Testis (tissue), 2 donors: Measurements from ENCODE around the gene PEX5.

Experiments used
- CTCF ChIP-seq, 3 experiments: fragments of 450-650 bp in 2 of 3; fragments of 200-600 bp in 1 of 3; sonication (generic) in 1 of 3; IDR thresholded peaks; one replicate each; pipeline ENCODE4 v1.5.1; 2016 to 2019; ENCODE audit warnings: antibody characterized with exemption in 3 of 3, mild to moderate bottlenecking in 2 of 3, moderate library complexity in 1 of 3
- POLR2A ChIP-seq: fragments of 450-650 bp; IDR thresholded peaks from one replicate; pipeline ENCODE4 v1.6.1; 2017; ENCODE audit warnings: antibody characterized with exemption, mild to moderate bottlenecking, moderate library complexity

DNA sequence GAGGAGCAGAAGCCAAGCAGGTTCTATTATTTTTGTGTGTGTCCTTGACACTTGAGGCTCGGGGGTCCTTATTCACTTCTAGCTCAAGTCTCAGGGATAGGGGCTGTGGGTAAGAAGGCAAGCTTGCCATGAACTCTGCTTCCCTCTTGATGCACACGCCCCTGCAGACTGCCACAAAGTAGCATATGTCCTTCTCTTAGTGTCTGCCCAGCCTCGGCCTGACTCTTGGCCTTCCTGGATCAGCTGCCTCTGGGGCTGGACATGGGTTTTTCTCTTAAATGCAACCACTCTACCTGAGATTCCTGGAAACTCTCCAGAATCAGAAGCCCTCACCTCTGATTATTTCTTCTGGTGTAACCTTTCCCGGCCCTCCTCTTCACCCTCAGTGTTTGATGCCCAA is 28.2 kb upstream of the PEX5 start:
- TF ChIP-seq CTCF (IDR thresholded peaks at IDR 0.05): no peak
- TF ChIP-seq POLR2A: no peak
